H1 (cell line): ENCODE measurements around the gene POLR2A. TPM values are rescaled to one million over a fixed set of nuclear protein-coding genes. Genes with fewer than 3 reads are reported as not detected.

ENCODE experiments used
- CEBPB ChIP-seq: IDR thresholded peaks from 2 replicates; pipeline ENCODE4 v1.6.1; 2012; ENCODE audit warnings: low read depth, low read length
- CTBP2 ChIP-seq: IDR thresholded peaks from 2 replicates; pipeline ENCODE4 v1.7.0; 2011; ENCODE audit warnings: borderline replicate concordance, mild to moderate bottlenecking, moderate library complexity, mixed read lengths, low read length; ENCODE audit not compliant: insufficient read depth, insufficient read length
- EZH2 ChIP-seq: fragments of 200-600 bp; sonication (generic); IDR thresholded peaks from 2 replicates; pipeline ENCODE4 v1.7.1; 2012; ENCODE audit warnings: low read depth, mild to moderate bottlenecking, moderate library complexity, low read length, inconsistent platforms; ENCODE audit not compliant: severe bottlenecking
- JUN ChIP-seq: IDR thresholded peaks from 2 replicates; pipeline ENCODE4 v1.6.1; 2011; ENCODE audit warnings: low read depth, mild to moderate bottlenecking, improper control_type of control experiment, low read length
- KDM4A ChIP-seq: IDR thresholded peaks from one replicate; pipeline ENCODE4 v1.7.1; 2012; ENCODE audit warnings: low read depth, mild to moderate bottlenecking, moderate library complexity, low read length, inconsistent platforms; ENCODE audit not compliant: severe bottlenecking
- KDM5A ChIP-seq: fragments of 200-600 bp; IDR thresholded peaks from 2 replicates; pipeline ENCODE4 v1.7.1; 2012; ENCODE audit warnings: mild to moderate bottlenecking, low read length, inconsistent platforms, mixed read lengths
- MAFK ChIP-seq: IDR thresholded peaks from 2 replicates; pipeline ENCODE4 v1.6.1; 2012; ENCODE audit warnings: low read depth, mild to moderate bottlenecking, improper control_type of control experiment, low read length
- NANOG ChIP-seq: IDR thresholded peaks from 2 replicates; pipeline ENCODE4 v1.6.1; 2011; ENCODE audit warnings: low read length, low read depth, mild to moderate bottlenecking, inconsistent platforms; ENCODE audit not compliant: insufficient read depth, poor library complexity, severe bottlenecking
- POLR2A ChIP-seq, 2 experiments: IDR thresholded peaks; 1 replicate in 1 of 2; 2 replicates in 1 of 2; pipeline ENCODE4 v1.6.1; 2011; ENCODE audit warnings: low read depth in 2 of 2, low read length in 2 of 2, mild to moderate bottlenecking in 2 of 2; ENCODE audit errors: control extremely low read depth in 1 of 2
- POLR2AphosphoS5 ChIP-seq: IDR thresholded peaks from 2 replicates; pipeline ENCODE4 v1.6.1; 2011; ENCODE audit warnings: low read depth, low read length
- POU5F1 ChIP-seq: IDR thresholded peaks from 2 replicates; pipeline ENCODE4 v1.6.1; 2011; ENCODE audit warnings: low read depth, mild to moderate bottlenecking, low read length, moderate library complexity
- RBBP5 ChIP-seq: IDR thresholded peaks from 2 replicates; pipeline ENCODE4 v1.7.1; 2012; ENCODE audit warnings: low read depth, mild to moderate bottlenecking, inconsistent platforms, low read length, moderate library complexity, borderline replicate concordance
- RNF2 ChIP-seq: fragments of 200-900, 300-1000 bp; sonication (generic); IDR thresholded peaks from 2 replicates; pipeline ENCODE4 v1.7.1; 2016; ENCODE audit warnings: borderline replicate concordance, low read depth, mild to moderate bottlenecking, antibody characterized with exemption, low read length; ENCODE audit not compliant: poor library complexity, severe bottlenecking; ENCODE audit errors: missing control alignments
- SAP30 ChIP-seq: fragments of 300-600 bp; sonication (generic); IDR thresholded peaks from 2 replicates; pipeline ENCODE4 v1.7.1; 2012; ENCODE audit warnings: low read length, moderate library complexity, mild to moderate bottlenecking, inconsistent platforms; ENCODE audit not compliant: insufficient read depth, insufficient replicate concordance
- SP2 ChIP-seq: IDR thresholded peaks from 2 replicates; pipeline ENCODE4 v1.6.1; 2012; ENCODE audit warnings: mild to moderate bottlenecking, low read length, inconsistent platforms
- SUZ12 ChIP-seq: fragments of 200-600 bp; sonication (generic); IDR thresholded peaks from 2 replicates; pipeline ENCODE4 v1.6.1; 2012; ENCODE audit warnings: mild to moderate bottlenecking, inconsistent platforms, low read length, moderate library complexity, mixed read lengths
- TCF12 ChIP-seq: IDR thresholded peaks from 2 replicates; pipeline ENCODE4 v1.6.1; 2011; ENCODE audit warnings: low read depth, mild to moderate bottlenecking, low read length
- polyA plus RNA-seq, 7 experiments: library from polyadenylated mRNA; depleted of rRNA in 3 of 7; stranded (reverse) in 5 of 7; unstranded in 2 of 7; fragments of >200 nt in 5 of 7; fragments of 200-250 nt in 2 of 7; gene quantifications; 1 replicate in 5 of 7; 2 replicates in 1 of 7; 4 replicates in 1 of 7; pipeline versions ENCODE4 v1.2.1 to v1.2.3, GENCODE V29; 2011 to 2013; ENCODE audit warnings: missing spikeins in 2 of 7, mixed read lengths in 2 of 7
- total RNA-seq: library from RNA; stranded (reverse); fragmentation: NEBNext Ultra II Directional; extraction: Animal tissue kit (Norgen Biotek cat#: 25700); gene quantifications from 2 replicates; pipeline ENCODE4 v1.2.1, GENCODE V29; 2021
- TF ChIP-seq, protein P1 (sequence below), 3 experiments: IDR thresholded peaks; 1 replicate in 2 of 3; 2 replicates in 1 of 3; pipeline versions ENCODE4 v1.5.1 to v1.6.1; 2011; ENCODE audit warnings: low read length in 3 of 3, mild to moderate bottlenecking in 3 of 3, inconsistent platforms in 2 of 3, low read depth in 1 of 3, moderate library complexity in 1 of 3; ENCODE audit not compliant: insufficient read depth in 1 of 3; ENCODE audit errors: control extremely low read depth in 1 of 3
- TF ChIP-seq, protein P2 (sequence below): IDR thresholded peaks from 2 replicates; pipeline ENCODE4 v1.6.1; 2012; ENCODE audit warnings: inconsistent platforms
- TF ChIP-seq, protein P3 (sequence below): IDR thresholded peaks from 2 replicates; pipeline ENCODE4 v1.6.1; 2012; ENCODE audit warnings: inconsistent platforms

POLR2A gene
- total and polyA plus RNA-seq, 2 of the 8 experiments (the other 6 are each of a cell fraction or from before 2014, with no cell fraction given): 26.8 to 150 TPM

DNA sequence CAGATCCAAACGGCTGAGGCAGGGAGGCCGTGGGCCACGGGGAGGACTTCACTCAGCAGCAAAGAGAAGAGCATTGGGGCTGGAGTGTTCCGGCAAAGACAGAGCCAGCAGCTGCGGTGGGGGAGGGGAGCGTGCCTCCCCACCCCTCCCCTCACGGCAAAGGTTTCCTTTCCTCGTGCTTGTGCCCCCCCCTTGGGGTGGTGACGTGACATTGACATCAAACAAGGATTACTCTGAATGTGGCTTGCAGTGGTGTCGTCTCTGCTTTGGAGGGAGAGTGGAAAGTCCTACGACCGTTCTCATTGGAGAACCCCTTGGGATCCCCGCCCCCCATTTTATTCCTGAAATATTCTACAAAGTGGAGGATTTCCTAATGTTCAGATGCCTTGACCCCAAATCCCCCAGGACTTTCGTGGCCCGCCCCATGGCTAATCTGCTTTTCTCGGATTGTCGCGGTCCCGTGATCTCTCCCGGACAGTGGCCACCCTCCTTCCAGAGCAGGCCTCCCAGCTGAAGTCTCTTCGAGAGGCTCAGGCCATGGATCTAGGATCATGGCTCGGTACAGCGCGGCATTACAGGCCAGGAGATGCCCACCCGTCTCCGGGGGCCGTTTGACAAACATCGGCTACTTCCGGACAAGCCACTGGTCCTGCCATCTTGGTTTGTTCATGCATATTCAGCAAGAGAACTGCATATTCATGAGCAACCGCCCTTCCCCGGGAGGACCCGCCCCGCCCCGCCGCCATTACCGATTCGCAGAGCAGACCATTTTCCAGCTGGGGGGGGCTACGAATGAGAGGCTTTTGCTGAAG lies 705 bp upstream of the POLR2A start (continued):
- no peak for TF ChIP-seq NANOG
- no peak; the same call in 1 of the 2 replicates for TF ChIP-seq KDM5A
- TF ChIP-seq POLR2AphosphoS5: no peak; the same call in 1 of the 2 replicates
- TF ChIP-seq MAFK: no peak
- TF ChIP-seq SUZ12: no peak
- no peak for TF ChIP-seq RBBP5
- no peak for TF ChIP-seq CEBPB
- peak; percentile 63 for TF ChIP-seq SAP30
- peak; percentile 99 for TF ChIP-seq POU5F1
- TF ChIP-seq, protein P1, sequence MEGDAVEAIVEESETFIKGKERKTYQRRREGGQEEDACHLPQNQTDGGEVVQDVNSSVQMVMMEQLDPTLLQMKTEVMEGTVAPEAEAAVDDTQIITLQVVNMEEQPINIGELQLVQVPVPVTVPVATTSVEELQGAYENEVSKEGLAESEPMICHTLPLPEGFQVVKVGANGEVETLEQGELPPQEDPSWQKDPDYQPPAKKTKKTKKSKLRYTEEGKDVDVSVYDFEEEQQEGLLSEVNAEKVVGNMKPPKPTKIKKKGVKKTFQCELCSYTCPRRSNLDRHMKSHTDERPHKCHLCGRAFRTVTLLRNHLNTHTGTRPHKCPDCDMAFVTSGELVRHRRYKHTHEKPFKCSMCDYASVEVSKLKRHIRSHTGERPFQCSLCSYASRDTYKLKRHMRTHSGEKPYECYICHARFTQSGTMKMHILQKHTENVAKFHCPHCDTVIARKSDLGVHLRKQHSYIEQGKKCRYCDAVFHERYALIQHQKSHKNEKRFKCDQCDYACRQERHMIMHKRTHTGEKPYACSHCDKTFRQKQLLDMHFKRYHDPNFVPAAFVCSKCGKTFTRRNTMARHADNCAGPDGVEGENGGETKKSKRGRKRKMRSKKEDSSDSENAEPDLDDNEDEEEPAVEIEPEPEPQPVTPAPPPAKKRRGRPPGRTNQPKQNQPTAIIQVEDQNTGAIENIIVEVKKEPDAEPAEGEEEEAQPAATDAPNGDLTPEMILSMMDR (IDR thresholded peaks at IDR 0.05; ENCODE audit: control extremely low read depth in 1 of 3, insufficient read depth in 1 of 3, low read depth in 1 of 3, low read length in 3 of 3): no peak
- peak; percentile 44 for TF ChIP-seq KDM4A
- TF ChIP-seq TCF12: no peak
- no peak for TF ChIP-seq RNF2
- TF ChIP-seq, protein P2, sequence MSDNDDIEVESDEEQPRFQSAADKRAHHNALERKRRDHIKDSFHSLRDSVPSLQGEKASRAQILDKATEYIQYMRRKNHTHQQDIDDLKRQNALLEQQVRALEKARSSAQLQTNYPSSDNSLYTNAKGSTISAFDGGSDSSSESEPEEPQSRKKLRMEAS: peak; percentile 56
- TF ChIP-seq SP2: no peak
- TF ChIP-seq POLR2A (IDR thresholded peaks at IDR 0.05; ENCODE audit: control extremely low read depth in 1 of 2, low read depth in 2 of 2, low read length in 2 of 2): no peak; a peak in 1 of 3 replicates
- no peak for TF ChIP-seq JUN
- no peak for TF ChIP-seq CTBP2
- TF ChIP-seq EZH2: no peak
- TF ChIP-seq, protein P3, sequence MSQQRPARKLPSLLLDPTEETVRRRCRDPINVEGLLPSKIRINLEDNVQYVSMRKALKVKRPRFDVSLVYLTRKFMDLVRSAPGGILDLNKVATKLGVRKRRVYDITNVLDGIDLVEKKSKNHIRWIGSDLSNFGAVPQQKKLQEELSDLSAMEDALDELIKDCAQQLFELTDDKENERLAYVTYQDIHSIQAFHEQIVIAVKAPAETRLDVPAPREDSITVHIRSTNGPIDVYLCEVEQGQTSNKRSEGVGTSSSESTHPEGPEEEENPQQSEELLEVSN: no peak
